Measurements from ENCODE around the gene CFAP46.

GRCh38 chr10:132789659-132790148 is 152.7 kb downstream of the CFAP46 start:
- TF ChIP-seq CTCF (IDR thresholded peaks at IDR 0.05) = no peak
- TF ChIP-seq POLR2A (IDR thresholded peaks at IDR 0.05) = no peak

All from adrenal gland (tissue), 5 donors.